Activated gamma-delta T cell treated with anti-CD3 and anti-CD28 coated beads, Interleukin-2, amount 50 U/mL, for 16 hours (primary cell): Measurements from ENCODE around the gene PPIA.

Experiments used
- DNase-seq: peaks from one replicate; pipeline ENCODE4 v3.0.0-alpha.2; 2020; ENCODE audit warnings: low read depth

The PPIA gene

GRCh38 chr7:44796504-44797328, at the start of gene PPIA:
Gene PPIA, plus strand, starts transcription at chr7:44796681. Its CDS starts 44 bp downstream, at chr7:44796725.
- DNase-seq: peak; percentile 98

GRCh38 chr7:44748045-44748947, 48.2 kb upstream of the PPIA start, which contains the start of gene ZMIZ2:
Gene ZMIZ2, plus strand, starts transcription at chr7:44748847. Its CDS starts 7,403 bp downstream, at chr7:44756250.
- DNase-seq: peak; percentile 83

- no peak for DNase-seq
Measured at GRCh38 chr7:44748948-44749731, 47.3 kb upstream of the PPIA start.

- DNase-seq: no peak
Measured at GRCh38 chr7:44749992-44750391, 46.5 kb upstream of the PPIA start.

GRCh38 chr7:44750424-44750823, 46.1 kb upstream of the PPIA start:
- DNase-seq: no peak

- DNase-seq: peak; percentile 32
Measured at GRCh38 chr7:44750921-44751571, 45.4 kb upstream of the PPIA start.

- DNase-seq: no peak
Measured at GRCh38 chr7:44752822-44753221, 43.7 kb upstream of the PPIA start.

- DNase-seq: no peak
Measured at GRCh38 chr7:44754802-44755697, 41.4 kb upstream of the PPIA start.

- no peak for DNase-seq
Measured at GRCh38 chr7:44755698-44756627, 40.5 kb upstream of the PPIA start.

- DNase-seq: no peak
Measured at GRCh38 chr7:44756904-44757303, 39.6 kb upstream of the PPIA start.

- DNase-seq: no peak
Measured at GRCh38 chr7:44757311-44757710, 39.2 kb upstream of the PPIA start.

- DNase-seq: no peak
Measured at GRCh38 chr7:44757739-44758138, 38.7 kb upstream of the PPIA start.

- no peak for DNase-seq
Measured at GRCh38 chr7:44759246-44759645, 37.2 kb upstream of the PPIA start.

- DNase-seq: no peak
Measured at GRCh38 chr7:44760034-44760580, 36.4 kb upstream of the PPIA start.

GRCh38 chr7:44761207-44762161, 35.0 kb upstream of the PPIA start:
- no peak for DNase-seq

- DNase-seq: no peak
Measured at GRCh38 chr7:44762300-44762699, 34.2 kb upstream of the PPIA start.

GRCh38 chr7:44762726-44763522, 33.6 kb upstream of the PPIA start:
- no peak for DNase-seq
